CD4-positive, alpha-beta T cell treated with Interleukin-17A for 4 hours (primary cell): ENCODE measurements around the gene NFAT5.

ENCODE experiments used
- DNase-seq: peaks from one replicate; pipeline ENCODE4 v3.0.0-alpha.2; 2020; ENCODE audit warnings: mixed read lengths

NFAT5 gene

GRCh38 chr16:69654280-69654931 lies 88.6 kb downstream of the NFAT5 start:
- DNase-seq, result no peak

- DNase-seq, result no peak
These were observed 94.4 kb downstream of the NFAT5 start for GRCh38 chr16:69660166-69660565.

GRCh38 chr16:69662901-69663300 lies 97.1 kb downstream of the NFAT5 start:
- no peak for DNase-seq

- no peak for DNase-seq
These were observed 98.1 kb downstream of the NFAT5 start for GRCh38 chr16:69663846-69664245.

- DNase-seq, result no peak
These were observed 103.8 kb downstream of the NFAT5 start for GRCh38 chr16:69669577-69669976.

- DNase-seq, result no peak
These were observed 106.7 kb downstream of the NFAT5 start for GRCh38 chr16:69672315-69672997.

- DNase-seq, result no peak
These were observed 107.4 kb downstream of the NFAT5 start for GRCh38 chr16:69672998-69673713.

GRCh38 chr16:69680358-69680757 lies 114.6 kb downstream of the NFAT5 start:
- no peak for DNase-seq

- DNase-seq, result no peak
These were observed 122.8 kb downstream of the NFAT5 start for GRCh38 chr16:69688589-69688988.

- no peak for DNase-seq
These were observed 126.5 kb downstream of the NFAT5 start for GRCh38 chr16:69691980-69692911.

GRCh38 chr16:69693916-69694315 lies 128.2 kb downstream of the NFAT5 start:
- no peak for DNase-seq

GRCh38 chr16:69698404-69698803 lies 132.6 kb downstream of the NFAT5 start:
- no peak for DNase-seq

GRCh38 chr16:69699915-69700314 lies 134.1 kb downstream of the NFAT5 start:
- DNase-seq, result no peak

- DNase-seq, result no peak
These were observed 135.7 kb downstream of the NFAT5 start for GRCh38 chr16:69701452-69701851.

GRCh38 chr16:69701866-69702265 lies 136.1 kb downstream of the NFAT5 start:
- DNase-seq, result no peak

GRCh38 chr16:69703638-69704037 lies 137.9 kb downstream of the NFAT5 start:
- DNase-seq, result no peak

- DNase-seq, result no peak
These were observed 140.6 kb downstream of the NFAT5 start for GRCh38 chr16:69706256-69706974.

GRCh38 chr16:69706975-69707340 lies 141.2 kb downstream of the NFAT5 start:
- DNase-seq, result no peak

- no peak for DNase-seq
These were observed 142.3 kb downstream of the NFAT5 start for GRCh38 chr16:69707920-69708683.

- DNase-seq, result no peak
These were observed 143.8 kb downstream of the NFAT5 start for GRCh38 chr16:69709456-69710084.
